ENCODE measurements around the gene SHMT2. TPM values are rescaled to one million over a fixed set of nuclear protein-coding genes. Genes with fewer than 3 reads are reported as not detected.

The SHMT2 gene
- total and polyA plus RNA-seq, 2 experiments from 2014 or later, result 125 to 387 TPM

GRCh38 chr12:57190821-57191220, 38.7 kb upstream of the SHMT2 start:
- Histone ChIP-seq H3K27me3 (ENCODE audit: insufficient read depth) (no peaks in the 10 kb centered on the region), H3K4me1 (ENCODE audit: insufficient read depth) (no peaks in the 10 kb centered on the region), H3K9me2 (ENCODE audit: insufficient read depth) (no peaks in the 10 kb centered on the region), H3K4me3 (no peak overlapping the region), H3K4me2 (no peak overlapping the region), H2AFZ (no peak overlapping the region), H3K27ac (ENCODE audit: low read depth) (no peak overlapping the region), H3F3A (replicated peaks; ENCODE audit: low read depth) (peaks cover 12% of the 10 kb centered on the region; the same call in 1 of the 2 replicates), H3K36me3 (ENCODE audit: insufficient read depth) (peaks cover 25% of the 10 kb centered on the region), H3K79me2 (replicated peaks; ENCODE audit: insufficient read depth) (no peaks in the 10 kb centered on the region), H4K20me1 (replicated peaks; ENCODE audit: insufficient read depth) (no peaks in the 10 kb centered on the region; the same call in 1 of the 2 replicates)
- Mint-ChIP-seq H3K36me3 (ENCODE audit: low read depth) (peaks cover 97% of the 10 kb centered on the region), H3K4me1 (no peaks in the 10 kb centered on the region), H3K27me3 (ENCODE audit: insufficient read depth, low read depth, poor library complexity) (peaks cover 28% of the 10 kb centered on the region), H3K9me3 (no peaks in the 10 kb centered on the region; the same call in 2 of the 3 replicates), H3K27ac (no peak overlapping the region), H3K4me3 (no peak overlapping the region)
- no peak for TF ChIP-seq ZNF114 (CRISPR knock-in tag; IDR thresholded peaks at IDR 0.05)
- no peak for TF ChIP-seq STAT1 (IDR thresholded peaks at IDR 0.05; ENCODE audit: unreplicated experiment)
- no peak for TF ChIP-seq ZNF331 (CRISPR knock-in tag; IDR thresholded peaks at IDR 0.05; ENCODE audit: low read depth)
- TF ChIP-seq EZH2phosphoT487 (IDR thresholded peaks at IDR 0.05; ENCODE audit: unreplicated experiment), result no peak
- no peak for TF ChIP-seq NANOG (IDR thresholded peaks at IDR 0.05; ENCODE audit: borderline replicate concordance)
- no peak for TF ChIP-seq ZNF462 (CRISPR knock-in tag; IDR thresholded peaks at IDR 0.05)
- DNase-seq (ENCODE audit: low spot score) (no peak), ATAC-seq (no peak)

- ATAC-seq (no peak), DNase-seq (ENCODE audit: low spot score) (no peak)
- Histone ChIP-seq H3K36me3 (ENCODE audit: insufficient read depth) (peaks cover 27% of the 10 kb centered on the region), H3K4me2 (no peak overlapping the region), H2AFZ (no peak overlapping the region), H3K9me2 (ENCODE audit: insufficient read depth) (no peaks in the 10 kb centered on the region), H4K20me1 (replicated peaks; ENCODE audit: insufficient read depth) (no peaks in the 10 kb centered on the region; the same call in 1 of the 2 replicates), H3K79me2 (replicated peaks; ENCODE audit: insufficient read depth) (no peaks in the 10 kb centered on the region), H3K27ac (ENCODE audit: low read depth) (no peak overlapping the region), H3F3A (replicated peaks; ENCODE audit: low read depth) (peaks cover 12% of the 10 kb centered on the region; the same call in 1 of the 2 replicates), H3K27me3 (ENCODE audit: insufficient read depth) (no peaks in the 10 kb centered on the region), H3K4me1 (ENCODE audit: insufficient read depth) (no peaks in the 10 kb centered on the region), H3K4me3 (no peak overlapping the region)
- Mint-ChIP-seq H3K36me3 (ENCODE audit: low read depth) (peaks cover 97% of the 10 kb centered on the region), H3K4me1 (no peaks in the 10 kb centered on the region), H3K4me3 (no peak overlapping the region), H3K27ac (no peak overlapping the region), H3K9me3 (no peaks in the 10 kb centered on the region; the same call in 2 of the 3 replicates), H3K27me3 (ENCODE audit: insufficient read depth, low read depth, poor library complexity) (peaks cover 26% of the 10 kb centered on the region)
- TF ChIP-seq REST (IDR thresholded peaks at IDR 0.05; ENCODE audit: unreplicated experiment) (no peak), CREB1 (CRISPR knock-in tag; IDR thresholded peaks at IDR 0.05; ENCODE audit: low read depth) (no peak)
Observed at GRCh38 chr12:57191410-57191809, 38.1 kb upstream of the SHMT2 start.
